Body of pancreas (tissue), 4 donors: ENCODE data around the gene LARP4B.

ENCODE experiments used
- POLR2A ChIP-seq, 3 donors: fragments of 450-650 bp; IDR thresholded peaks; one replicate each; pipeline ENCODE4 v1.6.1; 2016; ENCODE audit warnings: antibody characterized with exemption in 3 of 3, mild to moderate bottlenecking in 2 of 3
- TF ChIP-seq, protein P1 (sequence below), 7 experiments: fragments of 450-650 bp in 4 of 7; fragments of 200-600 bp in 3 of 7; sonication (generic) in 3 of 7; IDR thresholded peaks; one replicate each; pipeline ENCODE4 v1.5.1; 2016 to 2019; ENCODE audit warnings: antibody characterized with exemption in 7 of 7

DNA sequence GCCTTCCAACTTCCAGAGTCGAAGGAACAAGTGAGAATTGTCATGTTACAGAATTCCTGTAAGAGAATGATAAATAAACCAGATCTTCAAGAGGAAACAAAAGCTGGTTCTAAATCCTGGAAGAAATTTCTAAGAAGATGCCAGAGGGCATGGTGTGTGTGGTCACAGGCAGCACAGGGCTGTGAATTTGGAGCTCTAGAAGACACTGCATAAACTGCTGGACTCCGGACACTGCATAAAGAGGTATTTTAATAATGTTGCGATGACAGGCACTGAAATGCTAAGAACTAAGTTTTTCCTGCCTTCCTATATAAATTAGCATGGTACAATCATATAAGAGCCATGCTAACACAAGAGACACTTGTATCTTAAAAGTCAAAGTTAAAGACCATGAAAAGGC, 86.0 kb downstream of the LARP4B start:
- no peak for TF ChIP-seq POLR2A (IDR thresholded peaks at IDR 0.05)
- TF ChIP-seq, protein P1, sequence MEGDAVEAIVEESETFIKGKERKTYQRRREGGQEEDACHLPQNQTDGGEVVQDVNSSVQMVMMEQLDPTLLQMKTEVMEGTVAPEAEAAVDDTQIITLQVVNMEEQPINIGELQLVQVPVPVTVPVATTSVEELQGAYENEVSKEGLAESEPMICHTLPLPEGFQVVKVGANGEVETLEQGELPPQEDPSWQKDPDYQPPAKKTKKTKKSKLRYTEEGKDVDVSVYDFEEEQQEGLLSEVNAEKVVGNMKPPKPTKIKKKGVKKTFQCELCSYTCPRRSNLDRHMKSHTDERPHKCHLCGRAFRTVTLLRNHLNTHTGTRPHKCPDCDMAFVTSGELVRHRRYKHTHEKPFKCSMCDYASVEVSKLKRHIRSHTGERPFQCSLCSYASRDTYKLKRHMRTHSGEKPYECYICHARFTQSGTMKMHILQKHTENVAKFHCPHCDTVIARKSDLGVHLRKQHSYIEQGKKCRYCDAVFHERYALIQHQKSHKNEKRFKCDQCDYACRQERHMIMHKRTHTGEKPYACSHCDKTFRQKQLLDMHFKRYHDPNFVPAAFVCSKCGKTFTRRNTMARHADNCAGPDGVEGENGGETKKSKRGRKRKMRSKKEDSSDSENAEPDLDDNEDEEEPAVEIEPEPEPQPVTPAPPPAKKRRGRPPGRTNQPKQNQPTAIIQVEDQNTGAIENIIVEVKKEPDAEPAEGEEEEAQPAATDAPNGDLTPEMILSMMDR (IDR thresholded peaks at IDR 0.05) = no peak
